SH-SY5Y (cell line): ENCODE results near the gene ZNF326.

Experiments
- GATA2 ChIP-seq: IDR thresholded peaks from 2 replicates; pipeline ENCODE4 v1.6.1; 2011; ENCODE audit warnings: mild to moderate bottlenecking, low read depth, low read length
- GATA3 ChIP-seq: IDR thresholded peaks from 2 replicates; pipeline ENCODE4 v1.6.1; 2011; ENCODE audit warnings: low read depth, mild to moderate bottlenecking, low read length, moderate library complexity

DNA sequence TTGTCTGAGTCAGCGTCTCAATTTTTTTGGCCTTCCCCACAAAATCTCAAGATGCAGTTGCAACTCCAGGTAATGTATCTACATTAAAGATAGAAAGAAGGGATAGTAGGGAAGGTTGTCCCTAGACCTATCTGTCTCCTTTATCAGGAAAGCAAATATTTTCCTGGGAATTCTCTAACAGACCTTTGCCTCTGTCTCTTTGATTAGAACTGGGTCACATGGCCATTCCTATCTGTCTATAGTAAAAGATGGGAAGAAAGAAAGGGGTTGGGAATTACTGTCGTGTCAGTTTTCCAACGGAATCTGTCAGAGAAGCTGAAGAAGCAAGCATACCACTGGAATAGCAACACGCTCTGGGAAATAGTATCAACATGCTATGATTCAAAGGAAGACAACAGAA, 48.7 kb downstream of the ZNF326 start:
- TF ChIP-seq GATA2 (no peak), GATA3 (no peak)
